Mesenteric fat pad (tissue), 1 donor: ENCODE results near the gene ERICH3. TPM values are rescaled to one million over a fixed set of nuclear protein-coding genes. Genes with fewer than 3 reads are reported as not detected.

Source experiments
- total RNA-seq: library from RNA; stranded (reverse); fragmentation: NEBNext Ultra II Directional; extraction: Animal tissue kit (Norgen Biotek cat#: 25700); gene quantifications from one replicate; pipeline ENCODE4 v1.2.1, GENCODE V29; 2021
- donor health status: DM: yes; HTN: yes; CAD: no.

Gene ERICH3
- total RNA-seq, 1 donor from 2014 or later: not detected

Other genes starting within 250 kb of the ERICH3 start
- gene LRRC53, start 161.2 kb downstream of the ERICH3 start, total RNA-seq: not detected
- 14.8 TPM for gene CRYZ, start 59.3 kb upstream of the ERICH3 start, total RNA-seq
- 17.9 TPM for gene TYW3, start 59.4 kb upstream of the ERICH3 start, total RNA-seq